Liver (tissue), 9 donors: Measurements from ENCODE around the gene PPP1R13B. TPM values are rescaled to one million over a fixed set of nuclear protein-coding genes. Genes with fewer than 3 reads are reported as not detected.

Experiments
- DNase-seq: peaks from one replicate; pipeline ENCODE4 v3.0.0-alpha.2; 2017; ENCODE audit warnings: low spot score
- H3K27ac ChIP-seq, 2 donors: one replicate each; pipeline ENCODE4 v1.7.0; 2013; ENCODE audit warnings: inconsistent platforms in 2 of 2, low read length in 2 of 2, control low read depth in 1 of 2, low read depth in 1 of 2, mild to moderate bottlenecking in 1 of 2
- H3K27me3 ChIP-seq, 4 donors: one replicate each; pipeline versions ENCODE4 v1.6.1 to v1.7.0; 2013; ENCODE audit warnings: low read length in 3 of 4, inconsistent platforms in 1 of 4, mild to moderate bottlenecking in 1 of 4, moderate library complexity in 1 of 4; ENCODE audit not compliant: control insufficient read depth in 4 of 4, insufficient read depth in 4 of 4
- H3K36me3 ChIP-seq, 4 donors: one replicate each; pipeline versions ENCODE4 v1.6.1 to v1.7.0; 2013; ENCODE audit warnings: low read length in 3 of 4, mild to moderate bottlenecking in 3 of 4, low read depth in 1 of 4, moderate library complexity in 1 of 4; ENCODE audit not compliant: control insufficient read depth in 4 of 4, insufficient read depth in 3 of 4
- H3K4me1 ChIP-seq, 4 donors: one replicate each; pipeline versions ENCODE4 v1.6.1 to v1.7.0; 2013; ENCODE audit warnings: low read length in 3 of 4, mild to moderate bottlenecking in 3 of 4, moderate library complexity in 1 of 4; ENCODE audit not compliant: control insufficient read depth in 4 of 4, insufficient read depth in 4 of 4
- H3K4me3 ChIP-seq, 3 donors: one replicate each; pipeline versions ENCODE4 v1.6.1 to v1.7.0; 2013; ENCODE audit warnings: low read length in 3 of 3, control low read depth in 1 of 3, low read depth in 1 of 3, mild to moderate bottlenecking in 1 of 3
- H3K9ac ChIP-seq, 2 donors: one replicate each; pipeline ENCODE4 v1.7.0; 2013; ENCODE audit warnings: low read length in 2 of 2, mild to moderate bottlenecking in 2 of 2, moderate library complexity in 2 of 2, control low read depth in 1 of 2, low read depth in 1 of 2
- H3K9me3 ChIP-seq, 4 donors: one replicate each; pipeline versions ENCODE4 v1.6.1 to v1.7.0; 2013; ENCODE audit warnings: low read length in 3 of 4; ENCODE audit not compliant: control insufficient read depth in 4 of 4
- EGR1 ChIP-seq, 2 donors: IDR thresholded peaks; 2 replicates each; pipeline ENCODE4 v1.6.1; 2016 to 2018; ENCODE audit warnings: antibody characterized with exemption in 2 of 2, low read depth in 2 of 2
- FOXA2 ChIP-seq: IDR thresholded peaks from 2 replicates; pipeline ENCODE4 v1.6.1; 2016; ENCODE audit warnings: antibody characterized with exemption
- HNF4A ChIP-seq, 2 donors: conservative IDR thresholded peaks; 2 replicates each; pipeline ENCODE4 v1.6.1; 2016; ENCODE audit warnings: antibody characterized with exemption in 2 of 2, mild to moderate bottlenecking in 2 of 2
- HNF4G ChIP-seq: IDR thresholded peaks from 2 replicates; pipeline ENCODE4 v1.6.1; 2016; ENCODE audit warnings: antibody characterized with exemption
- JUND ChIP-seq, 2 donors: IDR thresholded peaks; 2 replicates each; pipeline ENCODE4 v1.6.1; 2016; ENCODE audit warnings: antibody characterized with exemption in 2 of 2
- MAX ChIP-seq: IDR thresholded peaks from 2 replicates; pipeline ENCODE4 v1.6.1; 2016; ENCODE audit warnings: antibody characterized with exemption
- RAD21 ChIP-seq, 2 donors: IDR thresholded peaks; 2 replicates each; pipeline ENCODE4 v1.6.1; 2016; ENCODE audit warnings: antibody characterized with exemption in 2 of 2, mild to moderate bottlenecking in 2 of 2
- SP1 ChIP-seq: IDR thresholded peaks from 2 replicates; pipeline ENCODE4 v1.6.1; 2018; ENCODE audit warnings: antibody characterized with exemption, mild to moderate bottlenecking
- TAF1 ChIP-seq: conservative IDR thresholded peaks from 2 replicates; pipeline ENCODE4 v1.6.1; 2016; ENCODE audit warnings: antibody characterized with exemption, mild to moderate bottlenecking
- ZBTB33 ChIP-seq: IDR thresholded peaks from 2 replicates; pipeline ENCODE4 v1.6.1; 2016; ENCODE audit warnings: antibody characterized with exemption
- WGBS: extraction: QIAGEN DNeasy Blood & Tissue Kit; methylation state at CpG from one replicate; pipeline ENCODE4 v1.1.7; 2013; 5-methylcytosine and 5-hydroxymethylcytosine counted together
- polyA plus RNA-seq, 2 donors: library from polyadenylated mRNA; stranded (reverse) in 1 of 2; unstranded in 1 of 2; fragments of 200-250 nt in 1 of 2; fragments of >200 nt in 1 of 2; fragmentation: Nextera tagmentation in 1 of 2; extraction: Ambion mirVana in 1 of 2; gene quantifications; one replicate each; pipeline versions ENCODE4 v1.2.1 to v1.2.3, GENCODE V29; 2013 to 2015
- total RNA-seq, 2 donors: library from RNA; depleted of rRNA; stranded (reverse); fragments of >200 nt; gene quantifications; one replicate each; pipeline ENCODE4 v1.2.3, GENCODE V29; 2014
- TF ChIP-seq, protein P1 (sequence below): fragments of 150-350 bp; IDR thresholded peaks from 2 replicates; pipeline ENCODE4 v1.5.1; 2017; ENCODE audit warnings: improper control_type of control experiment, low read depth, low read length; ENCODE audit not compliant: missing input control
- TF ChIP-seq, protein P2 (sequence below): IDR thresholded peaks from 2 replicates; pipeline ENCODE4 v1.6.1; 2016; ENCODE audit warnings: antibody characterized with exemption, mild to moderate bottlenecking
- TF ChIP-seq, protein P3 (sequence below): IDR thresholded peaks from 2 replicates; pipeline ENCODE4 v1.6.1; 2016; ENCODE audit warnings: antibody characterized with exemption
- donor health status: healthy.
- donor health status: healthy.
- donor health status: healthy.
- donor health status: healthy.
- donor health status: healthy.

PPP1R13B gene
- total and polyA plus RNA-seq, 4 donors = 3.2 to 15.1 (median 5.1) TPM

DNA sequence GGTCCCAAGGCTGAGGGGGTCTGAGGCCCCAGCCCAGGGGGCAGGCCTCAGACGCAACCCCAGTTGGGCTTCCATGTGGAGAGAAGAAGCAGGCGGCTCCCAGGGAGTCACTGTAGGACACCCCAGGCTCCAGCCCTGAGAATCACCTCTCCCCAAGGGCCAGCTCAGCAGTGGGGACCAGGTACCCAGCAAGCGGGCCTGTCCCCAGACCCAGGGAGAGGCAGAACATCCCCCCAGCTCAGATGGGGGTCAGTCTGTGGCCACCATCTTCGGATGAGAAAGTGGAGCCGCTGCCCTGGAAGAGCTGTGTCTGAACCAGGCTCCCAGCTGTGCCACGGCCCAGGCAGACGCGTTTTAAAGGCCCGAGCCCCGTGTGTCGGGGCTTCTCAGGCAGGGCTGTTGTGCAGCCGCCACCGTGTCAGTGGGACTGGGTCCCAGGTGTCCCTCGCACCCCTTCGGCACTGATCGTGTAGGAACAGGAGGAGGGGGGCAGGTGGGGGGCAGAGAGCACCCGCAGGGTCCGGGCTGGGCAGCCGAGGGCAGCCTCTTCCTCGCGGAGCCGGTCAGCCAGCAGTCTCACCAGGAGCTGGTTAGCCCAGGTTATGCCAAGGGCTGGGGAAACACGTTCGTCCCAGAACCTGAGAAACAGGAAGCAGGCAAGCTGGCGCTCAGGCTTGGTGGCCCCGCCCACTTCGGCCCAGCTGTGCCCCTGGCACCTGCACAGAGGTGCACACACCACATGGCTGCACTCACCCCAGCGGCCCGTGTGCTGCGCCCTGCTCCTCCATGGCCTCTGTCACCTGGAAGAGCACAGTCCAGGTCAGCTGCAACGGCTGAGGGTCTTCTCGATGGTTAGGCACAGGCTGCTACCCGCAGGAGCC lies 148.8 kb downstream of the PPP1R13B start:
- H3K36me3 ChIP-seq = peaks cover 9 to 20% (median 12%) of the 10 kb centered on the region in 4 donors
- peaks cover 3 to 30% (median 13%) of the 10 kb centered on the region in 4 donors for H3K4me1 ChIP-seq
- no peaks in the 10 kb centered on the region for H3K9me3 ChIP-seq
- TF ChIP-seq ZBTB33 (no peak), RAD21 (IDR thresholded peaks at IDR 0.05) (no peak)
- no peak for DNase-seq
- no peak overlapping the region for H3K4me3 ChIP-seq
- no peaks in the 10 kb centered on the region for H3K27me3 ChIP-seq
- H3K9ac ChIP-seq = no peak overlapping the region
- WGBS = 82% methylated on average over 33 of the region's 33 CpGs
- H3K27ac ChIP-seq = no peak overlapping the region

- Histone ChIP-seq H3K27ac (no peak overlapping the region), H3K4me3 (no peak overlapping the region), H3K36me3 (peaks cover 14 to 22% (median 20%) of the 10 kb centered on the region in 4 donors), H3K4me1 (peaks cover 3 to 30% (median 13%) of the 10 kb centered on the region in 4 donors), H3K9me3 (no peaks in the 10 kb centered on the region), H3K27me3 (no peaks in the 10 kb centered on the region), H3K9ac (no peak overlapping the region)
- WGBS = 92% methylated on average over 14 of the region's 14 CpGs
- no peak for DNase-seq
- no peak for TF ChIP-seq TAF1
- no peak for TF ChIP-seq ZBTB33
- no peak for TF ChIP-seq MAX
Measured at GRCh38 chr14:103697603-103698379, 149.6 kb downstream of the PPP1R13B start.

GRCh38 chr14:103697206-103697602 lies 150.2 kb downstream of the PPP1R13B start:
- no peak overlapping the region for H3K9ac ChIP-seq
- TF ChIP-seq, protein P1, sequence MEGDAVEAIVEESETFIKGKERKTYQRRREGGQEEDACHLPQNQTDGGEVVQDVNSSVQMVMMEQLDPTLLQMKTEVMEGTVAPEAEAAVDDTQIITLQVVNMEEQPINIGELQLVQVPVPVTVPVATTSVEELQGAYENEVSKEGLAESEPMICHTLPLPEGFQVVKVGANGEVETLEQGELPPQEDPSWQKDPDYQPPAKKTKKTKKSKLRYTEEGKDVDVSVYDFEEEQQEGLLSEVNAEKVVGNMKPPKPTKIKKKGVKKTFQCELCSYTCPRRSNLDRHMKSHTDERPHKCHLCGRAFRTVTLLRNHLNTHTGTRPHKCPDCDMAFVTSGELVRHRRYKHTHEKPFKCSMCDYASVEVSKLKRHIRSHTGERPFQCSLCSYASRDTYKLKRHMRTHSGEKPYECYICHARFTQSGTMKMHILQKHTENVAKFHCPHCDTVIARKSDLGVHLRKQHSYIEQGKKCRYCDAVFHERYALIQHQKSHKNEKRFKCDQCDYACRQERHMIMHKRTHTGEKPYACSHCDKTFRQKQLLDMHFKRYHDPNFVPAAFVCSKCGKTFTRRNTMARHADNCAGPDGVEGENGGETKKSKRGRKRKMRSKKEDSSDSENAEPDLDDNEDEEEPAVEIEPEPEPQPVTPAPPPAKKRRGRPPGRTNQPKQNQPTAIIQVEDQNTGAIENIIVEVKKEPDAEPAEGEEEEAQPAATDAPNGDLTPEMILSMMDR = no peak
- TF ChIP-seq TAF1 = no peak
- no peak for TF ChIP-seq EGR1 (IDR thresholded peaks at IDR 0.05; ENCODE audit: low read depth in 2 of 2)
- TF ChIP-seq FOXA2 = no peak
- TF ChIP-seq MAX = no peak
- no peak for TF ChIP-seq HNF4G
- TF ChIP-seq RAD21 (IDR thresholded peaks at IDR 0.05) = no peak
- no peak for TF ChIP-seq JUND (IDR thresholded peaks at IDR 0.05)
- TF ChIP-seq, protein P2, sequence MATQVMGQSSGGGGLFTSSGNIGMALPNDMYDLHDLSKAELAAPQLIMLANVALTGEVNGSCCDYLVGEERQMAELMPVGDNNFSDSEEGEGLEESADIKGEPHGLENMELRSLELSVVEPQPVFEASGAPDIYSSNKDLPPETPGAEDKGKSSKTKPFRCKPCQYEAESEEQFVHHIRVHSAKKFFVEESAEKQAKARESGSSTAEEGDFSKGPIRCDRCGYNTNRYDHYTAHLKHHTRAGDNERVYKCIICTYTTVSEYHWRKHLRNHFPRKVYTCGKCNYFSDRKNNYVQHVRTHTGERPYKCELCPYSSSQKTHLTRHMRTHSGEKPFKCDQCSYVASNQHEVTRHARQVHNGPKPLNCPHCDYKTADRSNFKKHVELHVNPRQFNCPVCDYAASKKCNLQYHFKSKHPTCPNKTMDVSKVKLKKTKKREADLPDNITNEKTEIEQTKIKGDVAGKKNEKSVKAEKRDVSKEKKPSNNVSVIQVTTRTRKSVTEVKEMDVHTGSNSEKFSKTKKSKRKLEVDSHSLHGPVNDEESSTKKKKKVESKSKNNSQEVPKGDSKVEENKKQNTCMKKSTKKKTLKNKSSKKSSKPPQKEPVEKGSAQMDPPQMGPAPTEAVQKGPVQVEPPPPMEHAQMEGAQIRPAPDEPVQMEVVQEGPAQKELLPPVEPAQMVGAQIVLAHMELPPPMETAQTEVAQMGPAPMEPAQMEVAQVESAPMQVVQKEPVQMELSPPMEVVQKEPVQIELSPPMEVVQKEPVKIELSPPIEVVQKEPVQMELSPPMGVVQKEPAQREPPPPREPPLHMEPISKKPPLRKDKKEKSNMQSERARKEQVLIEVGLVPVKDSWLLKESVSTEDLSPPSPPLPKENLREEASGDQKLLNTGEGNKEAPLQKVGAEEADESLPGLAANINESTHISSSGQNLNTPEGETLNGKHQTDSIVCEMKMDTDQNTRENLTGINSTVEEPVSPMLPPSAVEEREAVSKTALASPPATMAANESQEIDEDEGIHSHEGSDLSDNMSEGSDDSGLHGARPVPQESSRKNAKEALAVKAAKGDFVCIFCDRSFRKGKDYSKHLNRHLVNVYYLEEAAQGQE = no peak
- no peak for TF ChIP-seq SP1
- TF ChIP-seq, protein P3, sequence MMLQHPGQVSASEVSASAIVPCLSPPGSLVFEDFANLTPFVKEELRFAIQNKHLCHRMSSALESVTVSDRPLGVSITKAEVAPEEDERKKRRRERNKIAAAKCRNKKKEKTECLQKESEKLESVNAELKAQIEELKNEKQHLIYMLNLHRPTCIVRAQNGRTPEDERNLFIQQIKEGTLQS = no peak
- no peak for TF ChIP-seq HNF4A (conservative IDR thresholded peaks at IDR 0.05)

More at GRCh38 chr14:103697206-103697602, 150.2 kb downstream of the PPP1R13B start:
- Histone ChIP-seq H3K9me3 (no peaks in the 10 kb centered on the region), H3K27me3 (no peaks in the 10 kb centered on the region), H3K4me3 (no peak overlapping the region), H3K36me3 (peaks cover 17 to 25% (median 21%) of the 10 kb centered on the region in 4 donors), H3K27ac (no peak overlapping the region), H3K4me1 (peaks cover 3 to 27% (median 12%) of the 10 kb centered on the region in 4 donors)
- WGBS = 62% methylated on average over 3 of the region's 3 CpGs
- no peak for DNase-seq
